H9 (cell line): ENCODE data around the gene ITK. TPM values are rescaled to one million over a fixed set of nuclear protein-coding genes. Genes with fewer than 3 reads are reported as not detected.

Experiments
- DNase-seq: peaks from one replicate; pipeline ENCODE4 v3.0.0-alpha.2; 2017
- H2AFZ ChIP-seq: one replicate; pipeline ENCODE4 v1.6.1; 2013; ENCODE audit warnings: mild to moderate bottlenecking, low read length, control low read depth, moderate library complexity
- H2AK5ac ChIP-seq: 2 replicates; pipeline ENCODE4 v1.6.1; 2013; ENCODE audit warnings: low read length, control low read depth, mixed read lengths; ENCODE audit not compliant: insufficient read length
- H2BK120ac ChIP-seq: one replicate; pipeline ENCODE4 v1.6.1; 2013; ENCODE audit warnings: low read depth, mild to moderate bottlenecking, low read length, control low read depth, inconsistent platforms; ENCODE audit not compliant: poor library complexity, severe bottlenecking
- H2BK12ac ChIP-seq: 2 replicates; pipeline ENCODE4 v1.6.1; 2013; ENCODE audit warnings: low read length, control low read depth, mixed read lengths, low read depth; ENCODE audit not compliant: insufficient read length
- H2BK15ac ChIP-seq: 2 replicates; pipeline ENCODE4 v1.6.1; 2013; ENCODE audit warnings: low read depth, low read length, control low read depth
- H2BK20ac ChIP-seq: one replicate; pipeline ENCODE4 v1.6.1; 2013; ENCODE audit warnings: low read depth, mild to moderate bottlenecking, low read length, control low read depth, inconsistent platforms; ENCODE audit not compliant: poor library complexity, severe bottlenecking
- H2BK5ac ChIP-seq: 2 replicates; pipeline ENCODE4 v1.6.1; 2013; ENCODE audit warnings: low read length, control low read depth, mixed read lengths; ENCODE audit not compliant: insufficient read length
- H3K14ac ChIP-seq: 2 replicates; pipeline ENCODE4 v1.6.1; 2013; ENCODE audit warnings: low read length, control low read depth; ENCODE audit not compliant: insufficient read depth
- H3K18ac ChIP-seq: 2 replicates; pipeline ENCODE4 v1.6.1; 2013; ENCODE audit warnings: low read depth, mild to moderate bottlenecking, mixed read lengths, low read length, control low read depth; ENCODE audit not compliant: insufficient read length
- H3K23ac ChIP-seq: 2 replicates; pipeline ENCODE4 v1.6.1; 2013; ENCODE audit warnings: low read length, control low read depth, mixed read lengths, low read depth; ENCODE audit not compliant: insufficient read length
- H3K23me2 ChIP-seq: 2 replicates; pipeline ENCODE4 v1.6.1; 2013; ENCODE audit warnings: low read depth, mild to moderate bottlenecking, mixed read lengths, low read length, control low read depth; ENCODE audit not compliant: insufficient read length, poor library complexity, severe bottlenecking
- H3K27ac ChIP-seq: 2 replicates; pipeline ENCODE4 v1.5.1; 2013; ENCODE audit warnings: low read length, control low read depth, mixed read lengths, low read depth; ENCODE audit not compliant: insufficient read length
- H3K27me3 ChIP-seq: 2 replicates; pipeline ENCODE4 v1.6.1; 2013; ENCODE audit warnings: low read length, control low read depth, inconsistent platforms; ENCODE audit not compliant: insufficient read depth
- H3K4ac ChIP-seq: 2 replicates; pipeline ENCODE4 v1.6.1; 2013; ENCODE audit warnings: low read depth, mild to moderate bottlenecking, control low read depth, inconsistent platforms, low read length, moderate library complexity
- H3K4me1 ChIP-seq: 2 replicates; pipeline ENCODE4 v1.6.1; 2013; ENCODE audit warnings: low read length, control low read depth, inconsistent platforms; ENCODE audit not compliant: insufficient read depth
- H3K4me2 ChIP-seq: 2 replicates; pipeline ENCODE4 v1.6.1; 2013; ENCODE audit warnings: low read length, control low read depth, mixed read lengths; ENCODE audit not compliant: insufficient read length, insufficient read depth
- H3K56ac ChIP-seq: 2 replicates; pipeline ENCODE4 v1.6.1; 2013; ENCODE audit warnings: low read depth, mild to moderate bottlenecking, mixed read lengths, low read length, control low read depth; ENCODE audit not compliant: insufficient read length
- H3K79me1 ChIP-seq: 2 replicates; pipeline ENCODE4 v1.6.1; 2013; ENCODE audit warnings: low read depth, mild to moderate bottlenecking, moderate library complexity, low read length, control low read depth, inconsistent platforms; ENCODE audit not compliant: insufficient read depth, poor library complexity, severe bottlenecking
- H3K79me2 ChIP-seq: 2 replicates; pipeline ENCODE4 v1.6.1; 2013; ENCODE audit warnings: low read length, control low read depth, inconsistent platforms; ENCODE audit not compliant: insufficient read depth
- H3K9ac ChIP-seq: 2 replicates; pipeline ENCODE4 v1.6.1; 2013; ENCODE audit warnings: low read length, control low read depth, mixed read lengths; ENCODE audit not compliant: insufficient read length; ENCODE audit errors: extremely low read depth
- H3K9me3 ChIP-seq: one replicate; pipeline ENCODE4 v1.6.1; 2013; ENCODE audit warnings: low read depth, low read length, inconsistent platforms; ENCODE audit not compliant: control insufficient read depth
- H3T11ph ChIP-seq: one replicate; pipeline ENCODE4 v1.6.1; 2013; ENCODE audit warnings: mild to moderate bottlenecking, low read length, control low read depth, inconsistent platforms
- H4K20me1 ChIP-seq: one replicate; pipeline ENCODE4 v1.6.1; 2013; ENCODE audit not compliant: control insufficient read depth, insufficient read length, insufficient read depth
- H4K5ac ChIP-seq: 2 replicates; pipeline ENCODE4 v1.6.1; 2013; ENCODE audit warnings: low read depth, mild to moderate bottlenecking, mixed read lengths, low read length, control low read depth; ENCODE audit not compliant: insufficient read length
- H4K8ac ChIP-seq: replicated peaks from 2 replicates; pipeline ENCODE4 v1.6.1; 2013; ENCODE audit warnings: low read length, control low read depth, mixed read lengths, low read depth; ENCODE audit not compliant: insufficient read length
- H4K91ac ChIP-seq: 2 replicates; pipeline ENCODE4 v1.6.1; 2013; ENCODE audit warnings: low read depth, mild to moderate bottlenecking, moderate library complexity, mixed read lengths, low read length, control low read depth; ENCODE audit not compliant: insufficient read length
- H3K27ac Mint-ChIP-seq, 3 experiments: 2 replicates in 2 of 3; 3 replicates in 1 of 3; pipeline ENCODE4 v1.8.0; 2020 to 2021; ENCODE audit warnings: mixed read lengths in 3 of 3, mild to moderate bottlenecking in 1 of 3, moderate library complexity in 1 of 3
- H3K27me3 Mint-ChIP-seq: 2 replicates; pipeline ENCODE4 v1.8.0; 2021; ENCODE audit warnings: low read depth, mild to moderate bottlenecking, moderate library complexity, mixed read lengths
- H3K36me3 Mint-ChIP-seq, 3 experiments: 2 replicates in 2 of 3; 3 replicates in 1 of 3; pipeline ENCODE4 v1.8.0; 2020 to 2021; ENCODE audit warnings: low read depth in 3 of 3, mixed read lengths in 3 of 3; ENCODE audit not compliant: insufficient read depth in 1 of 3
- H3K4me1 Mint-ChIP-seq, 2 experiments: 2 replicates each; pipeline ENCODE4 v1.8.0; 2020; ENCODE audit warnings: mixed read lengths in 2 of 2
- H3K4me3 Mint-ChIP-seq, 2 experiments: 2 replicates in 1 of 2; 3 replicates in 1 of 2; pipeline ENCODE4 v1.8.0; 2020 to 2021; ENCODE audit warnings: mild to moderate bottlenecking in 2 of 2, mixed read lengths in 2 of 2, moderate library complexity in 1 of 2
- H3K9me3 Mint-ChIP-seq, 2 experiments: 2 replicates in 1 of 2; 3 replicates in 1 of 2; pipeline ENCODE4 v1.8.0; 2020; ENCODE audit warnings: mild to moderate bottlenecking in 2 of 2, mixed read lengths in 2 of 2, moderate library complexity in 1 of 2
- total RNA-seq: library from RNA; stranded (reverse); gene quantifications from 2 replicates; pipeline ENCODE4 v1.2.1, GENCODE V29; 2021
- TF ChIP-seq, protein P1 (sequence below): fragments of 200-600 bp; sonication (generic); conservative IDR thresholded peaks from 3 replicates; pipeline ENCODE4 v1.8.0; 2021; ENCODE audit warnings: antibody characterized with exemption, mild to moderate bottlenecking

The ITK gene
- total RNA-seq, 1 experiment from 2014 or later, result 0.22 TPM

DNA sequence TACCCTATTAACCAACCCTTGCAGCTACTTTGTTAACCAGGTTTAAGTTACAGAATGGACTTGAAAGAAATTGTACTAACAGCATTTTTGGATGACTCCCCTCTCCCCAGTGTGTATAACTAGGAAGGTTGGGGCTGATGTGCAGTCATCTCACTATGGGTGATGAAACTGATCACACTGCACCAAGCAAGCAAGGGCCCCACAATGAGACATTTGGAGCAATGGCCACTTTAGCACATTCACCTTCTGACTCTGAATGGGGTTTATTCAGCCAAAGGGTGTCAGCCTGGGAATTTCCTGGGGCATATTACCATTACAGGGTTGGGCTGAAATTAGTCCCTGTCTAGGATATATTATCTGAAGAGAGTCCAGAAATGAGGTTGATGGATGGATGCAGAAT is 66.6 kb downstream of the ITK start:
- Histone ChIP-seq H3K23ac (no peak overlapping the region), H3K79me1 (no peaks in the 10 kb centered on the region), H4K8ac (no peak overlapping the region), H2BK120ac (no peak overlapping the region), H3K4me2 (no peak overlapping the region), H2BK20ac (no peak overlapping the region), H2AFZ (no peak overlapping the region), H4K91ac (no peak overlapping the region), H3K23me2 (no peaks in the 10 kb centered on the region), H3K14ac (no peak overlapping the region), H3K56ac (no peak overlapping the region), H3K27me3 (no peaks in the 10 kb centered on the region), H3K4ac (no peak overlapping the region), H3K9me3 (no peaks in the 10 kb centered on the region), H4K20me1 (no peaks in the 10 kb centered on the region), H3K18ac (no peak overlapping the region), H2BK12ac (no peak overlapping the region), H2BK5ac (no peak overlapping the region), H2AK5ac (no peak overlapping the region), H3K4me1 (peaks cover 7% of the 10 kb centered on the region; the same call in 1 of the 2 replicates), H3T11ph (no peak overlapping the region), H4K5ac (no peak overlapping the region), H3K79me2 (no peaks in the 10 kb centered on the region), H3K9ac (no peak overlapping the region), H3K27ac (no peak overlapping the region), H2BK15ac (no peak overlapping the region)
- peaks cover 10 to 26% of the 10 kb centered on the region in 2 experiments for H3K4me1 Mint-ChIP-seq
- no peak for DNase-seq
- H3K9me3 Mint-ChIP-seq, result no peaks in the 10 kb centered on the region; a peak in 1 of 5 replicates
- TF ChIP-seq, protein P1, sequence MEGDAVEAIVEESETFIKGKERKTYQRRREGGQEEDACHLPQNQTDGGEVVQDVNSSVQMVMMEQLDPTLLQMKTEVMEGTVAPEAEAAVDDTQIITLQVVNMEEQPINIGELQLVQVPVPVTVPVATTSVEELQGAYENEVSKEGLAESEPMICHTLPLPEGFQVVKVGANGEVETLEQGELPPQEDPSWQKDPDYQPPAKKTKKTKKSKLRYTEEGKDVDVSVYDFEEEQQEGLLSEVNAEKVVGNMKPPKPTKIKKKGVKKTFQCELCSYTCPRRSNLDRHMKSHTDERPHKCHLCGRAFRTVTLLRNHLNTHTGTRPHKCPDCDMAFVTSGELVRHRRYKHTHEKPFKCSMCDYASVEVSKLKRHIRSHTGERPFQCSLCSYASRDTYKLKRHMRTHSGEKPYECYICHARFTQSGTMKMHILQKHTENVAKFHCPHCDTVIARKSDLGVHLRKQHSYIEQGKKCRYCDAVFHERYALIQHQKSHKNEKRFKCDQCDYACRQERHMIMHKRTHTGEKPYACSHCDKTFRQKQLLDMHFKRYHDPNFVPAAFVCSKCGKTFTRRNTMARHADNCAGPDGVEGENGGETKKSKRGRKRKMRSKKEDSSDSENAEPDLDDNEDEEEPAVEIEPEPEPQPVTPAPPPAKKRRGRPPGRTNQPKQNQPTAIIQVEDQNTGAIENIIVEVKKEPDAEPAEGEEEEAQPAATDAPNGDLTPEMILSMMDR, result no peak
- no peaks in the 10 kb centered on the region; the same call in 1 of the 2 replicates for H3K27me3 Mint-ChIP-seq
- no peak overlapping the region for H3K27ac Mint-ChIP-seq
- H3K36me3 Mint-ChIP-seq, result no peaks in the 10 kb centered on the region
- H3K4me3 Mint-ChIP-seq, result no peak overlapping the region
